GM18520 (cell line): ENCODE results near the gene MTFP1.
"Not testable (repeated sequence)": the region's sequence is repeated elsewhere in the genome, so short reads cannot be mapped to it uniquely, and the experiment has no call there.

Experiments
- ATAC-seq: cut with Tn5 transposase; IDR thresholded peaks from one replicate; pipeline ENCODE4 v1.9.1; 2021; ENCODE audit not compliant: unreplicated experiment

MTFP1 gene

DNA sequence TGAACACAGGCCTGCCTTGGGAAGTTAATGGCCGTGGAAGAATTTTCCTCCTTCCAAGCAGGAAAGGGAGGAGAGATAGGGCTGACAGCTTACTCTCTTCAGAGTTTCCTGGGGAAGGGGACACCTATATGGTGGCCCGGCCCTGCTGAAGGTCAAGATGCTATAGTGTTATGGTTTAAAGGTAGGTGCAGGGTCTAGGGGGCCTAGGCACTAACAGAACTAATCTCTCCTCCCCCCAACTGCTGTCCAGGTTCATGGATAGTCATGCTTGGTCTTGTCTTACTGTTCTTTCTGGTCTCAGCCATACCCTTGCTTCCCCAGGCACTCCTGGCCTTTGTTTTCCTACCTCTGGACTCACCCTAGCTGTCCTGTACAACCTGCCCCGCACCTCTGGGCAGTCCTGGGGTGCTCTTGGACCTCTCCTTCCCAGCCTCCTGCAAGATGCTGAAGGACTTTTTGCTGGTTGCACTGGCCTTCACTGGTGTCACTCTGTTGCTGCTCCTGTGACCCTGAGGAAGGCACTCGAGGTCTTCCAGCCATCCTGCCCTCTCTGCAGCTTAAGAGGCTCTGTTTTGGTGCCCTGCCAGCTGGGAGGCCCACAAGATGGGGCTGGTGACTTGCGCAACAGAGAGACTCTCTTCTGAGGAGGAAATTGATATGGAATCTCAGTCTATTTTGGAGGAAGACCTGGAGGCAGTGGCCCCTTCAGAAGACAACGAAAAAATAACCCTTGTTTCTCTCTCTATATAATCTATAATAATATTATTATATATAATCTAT, 28.4 kb downstream of the MTFP1 start:
- no peak for ATAC-seq

DNA sequence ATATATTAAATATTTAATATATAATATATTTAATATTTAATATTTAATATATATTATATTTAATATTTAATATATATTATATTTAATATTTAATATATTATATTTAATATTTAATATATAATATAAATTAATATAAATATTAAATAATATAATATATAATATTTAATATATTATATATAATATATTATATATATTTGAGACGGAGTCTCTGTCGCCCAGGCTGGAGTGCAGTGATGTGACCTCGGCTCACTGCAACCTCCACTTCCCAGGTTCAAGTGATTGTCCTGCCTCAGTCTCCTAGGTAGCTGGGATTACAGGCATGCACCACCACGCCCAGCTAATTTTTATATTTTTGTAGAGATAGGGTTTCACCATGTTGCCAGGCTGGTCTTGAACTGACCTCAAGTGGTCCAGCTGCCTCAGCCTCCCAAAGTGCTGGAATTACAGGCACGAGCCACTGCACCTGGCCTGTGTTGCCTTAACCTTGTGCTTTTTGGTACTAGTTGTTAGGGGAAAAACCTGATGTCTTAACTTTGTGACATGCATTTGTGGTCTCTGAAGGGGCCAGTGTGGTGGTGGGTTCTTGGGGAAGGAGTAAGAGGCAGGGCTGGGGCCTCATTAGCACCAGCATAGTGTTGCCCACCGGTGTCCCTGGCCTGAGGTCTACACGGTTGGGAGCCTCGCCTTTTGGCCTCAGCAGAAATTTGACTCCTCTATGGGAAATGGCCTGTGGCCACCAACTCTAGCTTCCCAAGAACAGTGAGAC, 29.7 kb downstream of the MTFP1 start:
- ATAC-seq, result no peak

DNA sequence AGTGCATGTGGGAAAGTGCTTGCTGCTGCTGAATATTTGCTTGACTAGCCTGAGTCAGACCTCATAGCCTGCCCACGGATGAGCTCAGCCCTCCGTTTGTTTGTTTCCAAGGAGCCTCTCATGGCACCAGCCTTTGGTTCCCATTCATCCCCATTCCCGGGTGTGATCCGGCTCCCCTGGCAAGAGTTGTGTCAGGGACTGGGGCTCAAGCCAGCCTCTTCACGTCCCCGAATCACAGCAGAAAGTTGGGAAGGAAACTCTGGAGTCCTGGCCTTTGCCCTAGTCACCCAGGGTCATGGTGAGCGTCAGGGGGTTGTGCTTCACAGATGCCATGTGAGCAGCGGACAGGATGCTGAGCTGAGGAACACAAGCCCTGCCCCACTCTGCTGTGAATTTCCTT, 32.4 kb downstream of the MTFP1 start:
- no peak for ATAC-seq

DNA sequence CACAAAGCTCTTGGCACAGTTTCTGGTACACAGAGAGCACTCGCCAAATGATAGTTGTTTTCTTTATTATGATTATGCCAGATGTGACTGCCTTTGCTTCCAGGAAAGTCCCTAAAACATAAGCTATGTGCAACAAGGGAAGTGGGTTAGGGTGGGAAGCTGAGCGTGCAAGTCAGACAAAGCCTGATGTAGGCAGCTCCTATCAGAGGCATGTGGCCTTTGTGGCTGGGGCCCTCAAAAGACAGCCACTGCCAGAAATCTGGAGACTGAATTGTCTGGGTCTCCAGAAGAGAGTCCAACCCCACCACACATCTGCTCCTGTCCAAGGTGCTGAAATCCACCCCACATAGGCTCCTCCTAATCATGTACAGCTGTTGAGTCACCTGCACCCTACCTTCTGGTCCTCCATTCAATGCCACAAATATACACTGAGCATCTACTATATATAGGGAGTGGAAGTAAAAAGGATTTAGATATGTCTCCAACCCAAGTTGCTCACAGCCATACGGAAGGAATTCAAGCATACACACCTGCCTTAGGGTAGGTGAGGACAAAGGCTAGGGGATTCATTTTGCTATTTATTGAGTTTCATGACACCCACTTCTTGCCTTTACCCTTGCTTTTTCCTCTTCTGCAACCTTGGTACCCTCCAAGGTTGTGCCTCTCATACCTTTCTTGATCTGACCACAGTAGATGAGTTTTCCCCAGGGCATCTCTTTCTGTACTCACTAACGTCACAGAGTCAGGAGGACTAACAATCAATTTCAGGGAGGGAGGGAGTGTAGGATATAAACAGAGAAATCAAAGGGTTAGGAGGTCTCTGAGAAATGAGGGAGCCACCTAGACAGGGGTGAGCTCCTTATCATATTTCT, 33.8 kb downstream of the MTFP1 start:
- no peak for ATAC-seq

DNA sequence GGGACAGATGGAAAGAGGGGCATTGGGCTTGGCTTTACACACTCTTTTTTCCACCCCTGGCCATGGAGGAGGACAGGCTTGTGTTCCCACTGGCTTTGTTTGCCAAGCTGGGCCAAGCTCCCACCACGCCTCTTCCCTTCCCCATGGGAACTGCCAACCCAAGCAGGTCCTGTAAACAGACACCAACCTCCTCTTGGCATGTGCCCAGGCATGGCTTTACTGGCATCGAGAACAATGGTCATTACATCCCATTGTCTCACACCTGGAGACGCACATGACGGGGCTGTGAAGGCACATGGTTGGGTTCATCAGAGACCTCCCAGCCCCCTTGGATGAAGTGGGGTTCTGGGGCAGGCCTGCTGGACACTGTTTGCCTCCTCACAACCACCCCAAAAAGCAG, 34.6 kb downstream of the MTFP1 start:
- ATAC-seq, result no peak

DNA sequence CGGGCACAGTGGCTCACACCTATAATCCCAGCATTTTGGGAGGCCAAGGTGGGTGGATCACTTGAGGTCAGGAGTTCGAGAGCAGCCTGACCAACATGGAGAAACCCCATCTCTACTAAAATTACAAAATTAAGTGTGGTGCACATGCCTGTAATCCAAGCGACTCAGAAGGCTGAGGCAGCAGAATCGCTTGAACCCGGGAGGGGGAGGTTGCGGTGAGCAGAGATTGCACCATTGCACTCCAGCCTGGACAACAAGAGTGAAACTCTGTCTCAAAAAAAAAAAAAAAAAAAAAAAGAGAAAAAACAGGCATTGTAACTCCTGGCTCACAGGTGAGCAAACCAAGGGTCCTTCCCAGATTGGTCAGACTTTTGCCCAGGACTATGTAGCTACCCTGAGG, 35.0 kb downstream of the MTFP1 start:
- not testable (repeated sequence) for ATAC-seq

DNA sequence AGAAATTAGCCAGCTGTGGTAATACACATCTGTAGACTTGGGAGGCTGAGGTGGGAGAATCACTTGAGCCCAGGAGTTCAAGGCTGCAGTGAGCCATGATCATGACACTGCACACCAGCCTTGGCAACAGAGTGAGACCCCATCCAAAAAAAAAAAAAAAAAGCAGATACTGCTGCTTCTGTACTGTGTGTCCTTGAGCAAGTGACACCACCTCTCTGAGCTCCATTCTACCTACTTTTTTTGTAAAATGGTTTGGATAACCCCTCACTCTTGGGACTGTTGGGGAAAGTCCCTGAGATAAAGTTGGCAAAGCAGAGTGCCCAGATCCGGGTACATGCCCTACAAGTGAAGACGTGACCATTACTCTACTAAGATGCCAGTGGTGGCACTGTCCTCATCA, 43.6 kb downstream of the MTFP1 start:
- no peak for ATAC-seq

DNA sequence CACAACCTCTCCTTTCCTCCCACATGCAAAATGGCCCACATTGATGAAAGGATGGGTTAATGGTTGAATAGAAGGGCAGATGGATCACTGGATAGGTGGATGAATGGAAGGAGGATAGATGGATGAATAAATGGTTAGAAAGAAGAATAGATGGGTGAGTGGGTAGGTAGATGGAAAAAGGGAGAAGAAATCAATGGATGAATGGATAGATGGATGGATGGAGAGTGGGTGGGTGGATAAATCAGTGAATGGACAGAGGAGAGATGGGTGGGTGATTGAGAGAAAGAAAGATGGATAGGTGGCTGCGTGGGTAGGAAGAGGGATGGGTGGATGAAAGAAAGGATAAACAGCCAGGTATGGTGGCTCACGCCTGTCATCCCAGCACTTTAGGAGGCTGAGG, 45.1 kb downstream of the MTFP1 start:
- ATAC-seq, result no peak

DNA sequence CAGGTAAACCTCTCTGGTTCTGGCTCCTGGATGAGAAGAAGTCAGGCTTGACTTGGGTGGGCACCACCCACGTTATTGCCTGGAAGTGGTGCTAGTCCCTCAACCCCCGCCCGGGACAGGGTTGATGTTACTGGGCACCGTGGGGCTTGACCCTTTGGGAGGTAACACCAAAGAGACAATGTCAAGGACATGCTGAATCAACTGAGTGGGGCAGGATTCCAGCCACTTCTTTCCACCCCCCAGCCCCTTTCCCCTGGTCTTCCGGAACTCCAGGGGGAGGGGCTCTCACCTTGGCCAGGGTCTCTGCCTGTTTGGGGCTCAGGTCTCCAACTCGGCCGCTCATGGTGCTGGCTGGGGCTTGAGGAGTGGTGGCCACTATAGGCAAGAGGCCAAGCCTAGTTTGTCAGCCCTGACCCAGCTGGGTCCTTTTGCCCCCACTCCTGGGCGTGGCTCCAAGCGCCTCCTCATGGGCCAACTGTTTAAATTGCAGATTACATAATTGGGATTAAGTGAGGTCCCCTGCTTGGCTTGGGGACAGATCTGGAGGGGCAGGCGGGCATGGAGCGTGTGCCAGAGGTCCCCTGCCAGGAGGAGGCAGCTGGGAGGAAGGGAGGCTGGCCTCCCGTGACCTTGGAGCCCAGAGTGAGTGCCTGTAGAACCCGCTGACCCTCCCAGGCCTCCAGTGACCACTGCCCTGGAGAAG, 46.2 kb downstream of the MTFP1 start, which contains the start of gene SEC14L3:
SEC14L3 (minus strand) TSS at position 402 of the 703 bp plus-strand sequence; CDS start at position 343, 59 bp downstream.
- ATAC-seq, result no peak

DNA sequence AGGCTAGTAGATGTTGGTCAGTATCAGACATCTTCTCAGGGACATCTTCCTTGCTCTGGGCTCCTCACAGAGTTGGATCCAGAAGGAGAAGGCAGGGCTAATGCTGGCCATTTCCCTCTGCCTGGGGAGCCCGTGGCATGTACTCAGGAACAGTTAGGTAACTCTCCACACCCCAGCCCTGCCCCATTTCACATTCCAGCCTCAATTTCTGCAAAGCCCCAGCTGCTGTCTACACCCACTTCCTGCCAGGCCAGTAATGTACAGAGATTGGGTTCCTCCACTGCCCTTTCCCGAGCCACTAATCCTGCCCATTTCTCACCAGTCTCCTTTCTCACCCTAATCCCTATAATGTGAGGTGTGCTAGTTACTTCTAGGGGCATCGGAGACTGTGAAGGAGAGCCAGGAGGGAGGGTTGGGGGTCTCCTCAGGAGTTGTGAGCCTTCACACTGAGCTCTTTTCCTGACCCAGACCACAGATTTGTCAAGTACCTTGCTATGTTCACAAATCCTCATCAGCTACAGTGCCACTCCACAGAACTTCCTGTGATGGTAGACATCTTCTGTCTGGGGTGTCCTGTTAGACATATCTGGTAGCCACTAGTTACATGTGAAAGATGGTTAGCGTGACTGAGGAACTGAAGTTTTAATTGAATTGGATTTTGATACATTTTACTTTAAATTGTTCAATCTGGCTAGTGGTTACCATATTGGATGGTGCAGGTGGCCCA, 47.6 kb downstream of the MTFP1 start:
- ATAC-seq, result no peak

DNA sequence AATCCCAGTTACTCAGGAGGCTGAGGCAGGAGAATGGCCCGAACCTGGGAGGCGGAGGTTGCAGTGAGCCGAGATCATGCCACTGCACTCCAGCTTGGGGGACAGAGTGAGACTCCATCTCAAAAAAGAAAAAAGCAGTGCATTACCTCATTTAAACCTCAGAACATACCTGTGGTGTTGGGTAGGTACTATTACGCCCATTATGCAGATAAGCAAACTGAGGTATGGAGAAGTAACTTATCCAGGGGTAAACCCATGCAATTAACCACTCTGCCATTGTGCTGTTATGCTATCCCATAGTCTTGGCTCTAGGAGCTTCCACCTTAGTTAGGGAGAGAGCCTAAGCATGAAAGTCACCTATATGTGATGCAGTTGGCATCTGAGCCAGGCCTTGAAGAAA, 48.6 kb downstream of the MTFP1 start:
- ATAC-seq, result no peak

DNA sequence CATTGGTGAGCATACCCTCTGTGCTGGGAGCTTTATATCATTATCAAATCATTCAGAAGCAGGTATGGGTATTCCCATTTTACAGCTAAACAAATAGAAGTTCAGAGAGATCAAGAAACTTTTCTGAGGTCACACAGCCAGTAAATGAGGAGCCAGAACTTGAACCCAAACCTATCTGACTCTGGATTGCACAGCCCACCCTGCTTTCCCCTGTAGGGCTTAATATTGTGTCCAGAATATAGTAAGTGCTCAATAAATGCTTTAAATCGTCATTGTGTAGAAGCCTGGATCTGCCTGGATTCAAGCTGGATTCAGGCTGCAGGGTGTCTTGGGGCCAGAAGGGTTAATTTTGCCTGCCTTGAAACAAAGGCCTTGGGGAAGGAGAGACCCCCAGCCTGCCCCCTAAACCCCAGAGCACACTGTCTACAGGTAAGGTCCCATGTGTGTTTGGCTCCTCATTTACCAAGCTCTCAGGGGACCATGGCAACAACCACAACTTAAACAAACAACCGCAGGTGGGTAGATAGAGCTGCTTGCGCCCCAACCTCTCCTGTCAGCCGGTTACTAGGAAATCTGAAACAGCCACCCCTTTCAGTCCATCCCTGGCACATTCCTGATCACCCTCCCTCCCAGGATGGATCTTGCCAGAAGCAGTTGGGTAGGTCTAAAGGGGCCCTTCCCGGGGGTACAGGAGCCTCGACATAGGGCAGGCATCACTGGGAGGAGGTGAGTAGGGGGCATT, 49.3 kb downstream of the MTFP1 start:
- ATAC-seq, result no peak
